OCI-LY3 (cell line): Measurements from ENCODE around the gene IL18RAP.

Experiments used
- H2AFZ ChIP-seq: fragments of 200-600, 300-600 bp; shearing (Covaris generic); 2 replicates; pipeline ENCODE4 v1.6.0; 2014; ENCODE audit warnings: antibody characterized with exemption, low read depth, low read length
- H3K27ac ChIP-seq: fragments of 200-600, 300-600 bp; sonication (generic); 2 replicates; pipeline ENCODE4 v1.5.1; 2014; ENCODE audit warnings: mild to moderate bottlenecking, low read length, moderate library complexity, mixed read lengths
- H3K27me3 ChIP-seq: fragments of 200-600, 300-600 bp; sonication (generic); 2 replicates; pipeline ENCODE4 v1.6.1; 2014; ENCODE audit warnings: low read depth, low read length, mixed read lengths
- H3K36me3 ChIP-seq: fragments of 200-600, 300-600 bp; sonication (generic); replicated peaks from 2 replicates; pipeline ENCODE3; 2014; ENCODE audit warnings: low read depth, low read length, mixed read lengths
- H3K4me1 ChIP-seq: fragments of 300-600, 200-600 bp; sonication (generic); 2 replicates; pipeline ENCODE4 v1.6.1; 2014; ENCODE audit warnings: low read length, mixed read lengths
- H3K4me2 ChIP-seq: fragments of 200-600, 300-600 bp; sonication (generic); 2 replicates; pipeline ENCODE4 v1.6.1; 2014; ENCODE audit warnings: low read length, mixed read lengths
- H3K4me3 ChIP-seq: fragments of 300-600, 200-600 bp; sonication (generic); 2 replicates; pipeline ENCODE4 v1.5.1; 2014; ENCODE audit warnings: antibody characterized with exemption, mild to moderate bottlenecking, low read length, moderate library complexity
- H3K79me2 ChIP-seq: fragments of 300-600, 200-600 bp; shearing (Covaris generic); 2 replicates; pipeline ENCODE4 v1.6.1; 2014; ENCODE audit warnings: mild to moderate bottlenecking, low read length, mixed read lengths
- H3K9ac ChIP-seq: fragments of 300-600, 200-600 bp; shearing (Covaris generic); 2 replicates; pipeline ENCODE4 v1.6.0; 2014; ENCODE audit warnings: mild to moderate bottlenecking, low read length, moderate library complexity
- H3K9me3 ChIP-seq: fragments of 200-600, 300-600 bp; shearing (Covaris generic); 2 replicates; pipeline ENCODE4 v1.6.1; 2014; ENCODE audit warnings: low read length, mixed read lengths; ENCODE audit not compliant: insufficient read depth
- H4K20me1 ChIP-seq: fragments of 200-600, 300-600 bp; sonication (generic); 2 replicates; pipeline ENCODE4 v1.6.1; 2016; ENCODE audit warnings: low read length, mixed read lengths; ENCODE audit not compliant: insufficient read depth
- EZH2phosphoT487 ChIP-seq: fragments of 200-600 bp; shearing (Covaris generic); IDR thresholded peaks from 2 replicates; pipeline ENCODE4 v1.6.1; 2018; ENCODE audit warnings: antibody characterized with exemption, mixed run types, low read depth
- TF ChIP-seq, protein P1 (sequence below): fragments of 200-600, 300-600 bp; sonication (generic); IDR thresholded peaks from 2 replicates; pipeline ENCODE4 v1.5.1; 2014; ENCODE audit warnings: antibody characterized with exemption, low read length, low read depth

IL18RAP gene

DNA sequence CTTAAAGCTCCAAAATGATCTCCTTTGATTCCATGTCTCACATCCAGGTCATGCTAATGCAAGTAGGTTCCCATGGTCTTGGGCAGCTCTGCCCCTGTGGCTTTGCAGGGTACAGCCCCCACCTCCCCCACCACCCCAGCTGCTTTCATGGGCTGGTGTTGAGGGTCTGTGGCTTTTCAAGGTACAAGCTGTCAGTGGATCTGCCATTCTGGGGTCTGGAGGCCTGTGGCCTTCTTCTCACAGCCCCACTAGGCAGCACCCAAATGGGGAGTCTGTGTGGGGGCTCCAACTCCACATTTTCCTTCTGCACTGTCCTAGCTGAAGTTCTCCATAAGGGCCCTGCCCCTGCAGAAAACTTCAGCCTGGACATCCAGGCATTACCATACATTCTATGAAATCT is 69.0 kb downstream of the IL18RAP start:
- Histone ChIP-seq H3K27me3 (no peaks in the 10 kb centered on the region), H3K4me3 (no peak overlapping the region), H3K4me1 (no peaks in the 10 kb centered on the region), H3K36me3 (peaks cover 8% of the 10 kb centered on the region), H3K27ac (no peak overlapping the region), H2AFZ (no peak overlapping the region), H3K4me2 (no peak overlapping the region), H3K9me3 (0 out of 2 replicates have a peak, but pooled peaks cover 3% of the 10 kb centered on the region), H3K9ac (no peak overlapping the region), H4K20me1 (no peaks in the 10 kb centered on the region), H3K79me2 (no peaks in the 10 kb centered on the region)
- TF ChIP-seq, protein P1, sequence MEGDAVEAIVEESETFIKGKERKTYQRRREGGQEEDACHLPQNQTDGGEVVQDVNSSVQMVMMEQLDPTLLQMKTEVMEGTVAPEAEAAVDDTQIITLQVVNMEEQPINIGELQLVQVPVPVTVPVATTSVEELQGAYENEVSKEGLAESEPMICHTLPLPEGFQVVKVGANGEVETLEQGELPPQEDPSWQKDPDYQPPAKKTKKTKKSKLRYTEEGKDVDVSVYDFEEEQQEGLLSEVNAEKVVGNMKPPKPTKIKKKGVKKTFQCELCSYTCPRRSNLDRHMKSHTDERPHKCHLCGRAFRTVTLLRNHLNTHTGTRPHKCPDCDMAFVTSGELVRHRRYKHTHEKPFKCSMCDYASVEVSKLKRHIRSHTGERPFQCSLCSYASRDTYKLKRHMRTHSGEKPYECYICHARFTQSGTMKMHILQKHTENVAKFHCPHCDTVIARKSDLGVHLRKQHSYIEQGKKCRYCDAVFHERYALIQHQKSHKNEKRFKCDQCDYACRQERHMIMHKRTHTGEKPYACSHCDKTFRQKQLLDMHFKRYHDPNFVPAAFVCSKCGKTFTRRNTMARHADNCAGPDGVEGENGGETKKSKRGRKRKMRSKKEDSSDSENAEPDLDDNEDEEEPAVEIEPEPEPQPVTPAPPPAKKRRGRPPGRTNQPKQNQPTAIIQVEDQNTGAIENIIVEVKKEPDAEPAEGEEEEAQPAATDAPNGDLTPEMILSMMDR, result no peak
- no peak for TF ChIP-seq EZH2phosphoT487

DNA sequence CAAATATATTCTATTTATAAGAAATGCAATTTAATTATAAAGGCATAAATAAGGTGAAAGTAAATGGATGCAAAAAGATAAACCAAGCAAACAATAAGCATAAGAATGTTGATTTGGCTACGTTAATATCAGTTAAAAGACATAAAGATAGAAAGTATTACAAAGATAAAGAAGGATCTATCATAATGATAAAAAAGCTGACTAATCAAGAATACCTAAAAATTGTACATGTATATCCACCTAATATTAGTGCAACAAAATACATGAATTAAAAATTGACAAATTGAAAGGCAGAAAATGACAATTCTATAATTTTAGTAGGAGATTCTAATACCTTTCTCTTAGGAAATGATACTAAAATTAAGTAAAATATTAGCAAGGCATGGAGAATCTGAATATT is 71.6 kb downstream of the IL18RAP start:
- Histone ChIP-seq H3K27me3 (no peaks in the 10 kb centered on the region), H3K4me3 (no peak overlapping the region), H3K9ac (no peak overlapping the region), H3K79me2 (no peaks in the 10 kb centered on the region), H3K36me3 (peaks cover 8% of the 10 kb centered on the region), H3K27ac (no peak overlapping the region), H3K9me3 (0 out of 2 replicates have a peak, but pooled peaks cover 3% of the 10 kb centered on the region), H3K4me1 (peaks cover 18% of the 10 kb centered on the region), H3K4me2 (no peak overlapping the region), H4K20me1 (no peaks in the 10 kb centered on the region), H2AFZ (no peak overlapping the region)
- TF ChIP-seq EZH2phosphoT487, result no peak
- TF ChIP-seq, protein P1, result no peak

DNA sequence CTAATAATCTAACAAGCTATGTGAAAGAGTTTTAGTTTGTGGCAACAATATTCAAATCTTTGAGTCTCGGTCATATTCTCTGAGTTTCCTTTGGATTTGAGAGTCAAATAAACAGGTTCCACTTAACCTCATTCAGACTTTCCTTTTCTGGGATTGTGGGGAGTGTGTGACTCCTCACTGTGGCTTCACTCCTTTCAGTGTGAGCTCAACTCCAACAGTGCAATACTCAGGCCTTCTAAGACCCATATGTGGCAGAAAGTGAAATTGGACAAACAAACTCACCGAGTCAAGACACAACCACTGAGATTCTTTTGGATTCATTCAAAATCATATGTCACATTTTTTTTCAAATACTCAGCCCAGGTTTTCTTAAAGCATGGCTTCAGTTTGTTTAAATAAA is 75.5 kb downstream of the IL18RAP start:
- H3K9me3 ChIP-seq, result 0 out of 2 replicates have a peak, but pooled peaks cover 3% of the 10 kb centered on the region
- H3K9ac ChIP-seq, result peak overlapping the region; percentile 5; the same call in 1 of the 2 replicates
- H3K79me2 ChIP-seq, result no peaks in the 10 kb centered on the region
- no peaks in the 10 kb centered on the region for H3K27me3 ChIP-seq
- TF ChIP-seq, protein P1, result no peak
- no peak for TF ChIP-seq EZH2phosphoT487
- H2AFZ ChIP-seq, result no peak overlapping the region
- H4K20me1 ChIP-seq, result no peaks in the 10 kb centered on the region
- peak overlapping the region; percentile 19; the same call in 1 of the 2 replicates for H3K27ac ChIP-seq
- H3K4me3 ChIP-seq, result peak overlapping the region; percentile 11; the same call in 1 of the 2 replicates
- peak overlapping the region; percentile 62 for H3K4me2 ChIP-seq
- H3K4me1 ChIP-seq, result peaks cover 23% of the 10 kb centered on the region
- peaks cover 3% of the 10 kb centered on the region for H3K36me3 ChIP-seq

DNA sequence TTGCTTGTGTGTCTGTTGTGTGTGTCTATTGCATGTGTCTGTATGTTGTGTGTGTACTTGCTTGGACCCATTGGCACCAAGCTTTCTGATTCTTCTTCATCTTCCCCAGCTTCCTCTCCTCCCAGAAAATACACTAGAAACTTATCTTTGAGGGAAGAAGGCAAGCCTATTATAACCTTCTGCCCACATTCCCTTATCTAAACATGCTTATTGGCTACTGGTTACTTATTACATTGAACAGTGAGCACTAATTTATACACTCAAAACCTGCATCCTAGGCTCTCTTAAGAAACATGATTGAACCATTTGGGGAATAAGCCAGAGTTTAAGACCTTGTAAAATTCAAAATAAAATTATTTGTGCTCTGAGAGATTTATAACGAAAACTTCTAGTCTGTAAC is 76.6 kb downstream of the IL18RAP start:
- H3K36me3 ChIP-seq, result no peaks in the 10 kb centered on the region
- no peaks in the 10 kb centered on the region for H3K9me3 ChIP-seq
- no peaks in the 10 kb centered on the region for H4K20me1 ChIP-seq
- H3K27ac ChIP-seq, result no peak overlapping the region
- 0 out of 2 replicates have a peak overlapping the region, but pooled peaks have one; percentile 1 for H3K4me3 ChIP-seq
- peaks cover 23% of the 10 kb centered on the region for H3K4me1 ChIP-seq
- no peaks in the 10 kb centered on the region for H3K27me3 ChIP-seq
- H3K9ac ChIP-seq, result no peak overlapping the region
- no peak overlapping the region for H2AFZ ChIP-seq
- TF ChIP-seq, protein P1, result no peak
- TF ChIP-seq EZH2phosphoT487, result no peak
- peak overlapping the region; percentile 62 for H3K4me2 ChIP-seq
- H3K79me2 ChIP-seq, result no peaks in the 10 kb centered on the region
